GM21529 (cell line): ENCODE data around the gene CHCT1.
A peak's percentile ranks its signal among the peaks of the same experiment; 100 is the strongest.

Experiments
- ATAC-seq: cut with Tn5 transposase; IDR thresholded peaks from one replicate; pipeline ENCODE4 v1.9.1; 2021; ENCODE audit not compliant: unreplicated experiment

Gene CHCT1

DNA sequence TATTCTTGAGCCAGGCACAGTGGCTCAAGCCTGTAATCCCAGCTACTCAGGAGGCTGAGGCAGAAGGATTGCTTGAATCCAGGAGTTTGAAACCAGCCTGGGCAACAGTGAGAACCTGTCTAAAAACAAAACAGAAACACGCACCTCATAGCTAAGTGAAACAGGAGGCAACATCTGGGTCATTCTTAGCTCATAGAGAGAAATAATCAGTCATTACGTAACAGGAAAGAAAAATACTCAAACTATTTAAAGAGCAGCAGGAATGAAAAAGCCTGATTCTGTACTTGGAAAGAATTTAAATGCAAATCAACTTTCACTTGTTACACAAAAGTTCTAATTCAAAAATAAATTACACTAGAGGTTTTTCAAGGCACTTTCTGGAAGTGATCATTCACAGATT lies 17.2 kb downstream of the CHCT1 start:
- ATAC-seq: peak; percentile 60

DNA sequence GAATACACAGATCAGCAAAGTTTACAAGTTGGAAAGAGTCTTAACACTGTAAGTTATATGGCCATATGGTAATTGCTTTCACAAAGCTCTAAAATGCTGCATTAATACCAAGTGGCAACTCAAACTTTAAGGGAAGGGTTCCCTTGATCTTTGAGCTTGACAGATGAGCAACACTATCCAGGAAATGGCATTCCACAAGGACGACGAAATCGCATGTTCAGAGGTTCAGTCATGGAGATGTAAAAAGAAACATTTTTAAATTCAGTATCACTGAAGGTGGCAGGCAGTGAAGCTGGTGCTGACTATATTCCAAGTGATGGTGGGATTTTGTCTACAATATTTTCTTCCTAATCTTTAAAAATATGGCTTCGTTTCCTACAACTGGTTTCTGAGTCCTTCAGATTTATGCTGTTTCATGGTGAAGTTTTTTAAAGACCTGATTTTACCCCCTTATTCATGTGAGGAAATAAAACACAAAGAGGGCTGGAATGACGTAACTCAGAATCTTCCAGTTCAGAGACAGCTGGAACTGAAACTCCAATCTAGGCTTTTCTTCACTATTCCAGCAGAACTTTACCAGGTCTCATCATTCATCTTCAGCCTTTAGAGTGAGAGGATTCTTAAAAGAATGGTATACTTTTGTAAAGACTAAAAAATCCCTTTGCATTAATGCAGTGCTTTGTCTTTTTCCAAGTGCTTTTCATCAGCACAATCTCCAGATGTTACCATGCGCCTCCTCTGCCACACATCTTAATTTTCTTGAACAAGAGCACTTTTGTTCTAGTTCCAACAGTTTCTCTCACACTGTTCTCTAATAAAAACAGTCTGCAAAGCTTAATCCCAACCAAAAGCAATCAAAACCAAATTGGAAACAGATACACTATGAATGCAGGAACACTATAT lies 20.2 kb downstream of the CHCT1 start:
- ATAC-seq: no peak

DNA sequence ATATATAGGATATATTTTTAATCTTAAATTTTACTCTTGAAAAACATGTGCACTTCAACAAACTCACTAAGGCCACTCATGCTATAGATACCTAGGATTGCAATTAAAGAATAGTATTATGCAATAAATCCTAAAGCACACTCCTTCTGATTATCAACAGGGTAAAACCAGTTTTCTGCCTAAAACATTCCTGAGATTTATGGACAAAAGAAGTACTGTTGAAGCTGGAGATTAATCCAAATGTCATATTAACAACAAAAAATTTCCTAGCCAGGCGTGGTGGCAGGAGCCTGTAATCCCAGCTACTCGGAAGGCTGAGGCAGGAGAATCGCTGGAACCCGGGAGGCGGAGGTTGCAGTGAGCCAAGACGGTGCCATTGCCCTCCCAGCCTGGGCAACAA lies 21.4 kb downstream of the CHCT1 start:
- no peak for ATAC-seq

DNA sequence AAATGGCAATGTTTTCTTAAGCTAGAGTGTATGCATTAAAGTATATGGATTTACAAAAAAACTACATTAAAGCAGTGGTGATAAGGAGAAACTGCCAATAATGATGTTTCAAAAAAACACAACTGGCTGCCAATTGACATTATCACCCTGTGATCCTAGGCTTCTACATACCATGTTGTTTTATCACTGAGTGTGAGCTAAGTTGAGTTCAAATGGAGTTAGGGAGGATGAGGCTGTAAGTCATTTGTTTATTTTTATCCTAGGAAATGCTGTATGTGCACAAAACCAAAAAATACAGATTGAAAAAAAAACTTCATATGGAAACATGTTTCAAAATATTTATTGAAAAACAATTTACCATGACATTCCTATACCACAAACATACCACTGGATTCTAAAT lies 22.9 kb downstream of the CHCT1 start:
- ATAC-seq: no peak

DNA sequence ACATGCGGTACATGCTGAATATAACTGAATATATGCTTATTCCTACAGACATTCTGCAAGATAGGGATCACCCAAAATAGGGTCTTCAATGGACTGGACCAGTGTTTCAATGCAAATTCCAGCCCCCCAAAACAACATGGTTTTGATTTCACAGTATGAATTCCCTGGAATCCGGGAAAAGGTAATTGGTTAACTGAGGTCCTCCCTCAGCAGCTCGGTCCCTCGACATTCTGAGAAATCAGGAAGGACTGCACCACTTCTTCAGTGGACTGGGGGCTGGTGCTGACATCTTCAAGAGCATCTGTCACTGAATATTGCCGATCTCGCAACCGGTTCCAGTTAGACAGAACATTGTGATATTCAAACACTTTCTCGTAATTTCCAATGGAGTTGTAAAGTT lies 25.1 kb downstream of the CHCT1 start:
- no peak for ATAC-seq

DNA sequence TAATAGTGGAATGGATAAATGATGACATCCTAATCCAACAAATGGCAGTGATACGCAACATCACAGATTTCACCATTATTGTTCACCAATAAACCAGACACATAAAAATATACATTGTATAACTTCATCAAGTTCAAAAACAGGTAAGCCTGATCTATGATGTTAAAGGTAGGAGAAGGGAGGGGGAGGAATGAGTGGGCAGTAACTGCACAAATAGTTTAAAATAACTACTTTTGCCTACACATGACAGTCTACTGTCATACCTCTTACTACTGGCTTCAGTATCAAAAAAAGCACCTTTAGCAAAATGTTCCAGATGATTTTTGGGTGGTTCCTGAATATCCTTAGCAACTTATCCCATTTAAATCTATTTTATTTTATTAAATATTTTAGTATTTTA lies 28.8 kb downstream of the CHCT1 start:
- no peak for ATAC-seq

DNA sequence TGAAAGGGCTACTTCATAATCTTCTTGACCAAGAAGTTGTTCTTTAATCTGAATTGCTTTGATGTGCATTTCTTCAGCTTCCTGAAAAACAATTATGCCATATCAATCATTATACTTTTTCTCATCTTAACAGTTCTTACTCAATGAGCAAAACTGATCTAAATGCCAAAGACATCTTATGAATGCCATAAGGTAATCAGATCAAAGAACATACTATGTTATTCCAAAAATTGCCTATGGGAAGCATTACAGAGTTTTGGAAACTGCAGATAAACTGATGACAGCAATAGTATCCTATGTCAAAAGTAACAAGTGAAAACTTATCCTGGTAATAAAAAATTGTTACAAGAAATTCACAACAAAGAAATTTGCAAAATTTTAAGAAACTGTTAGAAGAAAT lies 29.7 kb downstream of the CHCT1 start:
- no peak for ATAC-seq

DNA sequence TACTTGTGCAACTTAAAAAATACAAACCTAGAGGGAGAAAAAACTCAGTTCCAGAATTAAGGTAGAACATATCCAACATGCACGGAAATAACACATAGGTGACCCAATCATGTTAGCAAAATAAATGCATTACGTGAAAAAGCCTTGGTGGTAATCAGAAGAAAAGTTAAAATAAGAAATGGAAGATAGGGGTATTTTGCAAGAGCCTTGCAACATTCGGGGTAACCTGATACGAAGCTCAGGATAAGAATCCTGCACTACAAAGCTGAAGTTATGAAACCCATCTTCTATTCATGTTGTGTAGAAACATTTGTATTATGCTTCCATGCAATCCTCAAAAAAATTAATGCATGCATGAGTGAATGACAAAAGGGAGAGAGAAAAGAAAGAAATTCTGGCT lies 33.1 kb downstream of the CHCT1 start:
- ATAC-seq: no peak

DNA sequence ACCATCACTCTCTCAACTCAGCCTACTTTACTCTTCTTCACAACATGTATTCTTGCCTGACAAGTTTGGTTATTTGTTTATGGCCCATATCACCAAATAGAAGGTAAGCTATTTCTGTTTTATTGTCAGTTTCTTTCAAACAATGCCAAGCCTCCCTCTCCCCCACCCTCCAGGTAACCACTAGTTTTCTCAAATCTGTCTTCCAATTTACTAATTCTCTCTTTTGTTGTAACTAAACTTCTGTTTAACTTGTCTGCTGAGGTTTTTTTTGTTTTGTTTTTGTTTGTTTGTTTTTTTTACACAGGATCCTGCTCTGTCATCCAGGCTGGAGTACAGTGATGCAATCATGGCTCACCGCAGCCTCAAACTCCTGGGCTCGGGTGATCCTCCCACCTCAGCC lies 34.9 kb downstream of the CHCT1 start:
- ATAC-seq: no peak

DNA sequence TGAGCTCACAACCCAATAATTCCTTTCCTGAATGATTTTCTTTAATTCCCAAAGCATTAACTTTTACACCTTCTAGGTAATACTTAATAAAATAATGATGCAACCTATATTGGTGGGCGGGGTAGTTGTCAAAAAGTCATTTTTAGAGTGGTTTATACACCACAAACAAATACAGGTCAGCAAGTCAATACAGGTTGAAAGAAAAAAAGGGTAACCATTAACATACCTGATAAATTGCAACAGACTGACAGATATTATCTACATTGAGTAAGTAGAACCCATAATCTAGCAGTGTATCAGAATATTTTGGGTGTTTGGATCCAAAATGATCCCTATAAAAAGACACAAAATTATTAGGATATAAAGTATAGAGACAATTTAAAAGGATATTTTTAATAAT lies 39.3 kb downstream of the CHCT1 start:
- ATAC-seq: no peak

DNA sequence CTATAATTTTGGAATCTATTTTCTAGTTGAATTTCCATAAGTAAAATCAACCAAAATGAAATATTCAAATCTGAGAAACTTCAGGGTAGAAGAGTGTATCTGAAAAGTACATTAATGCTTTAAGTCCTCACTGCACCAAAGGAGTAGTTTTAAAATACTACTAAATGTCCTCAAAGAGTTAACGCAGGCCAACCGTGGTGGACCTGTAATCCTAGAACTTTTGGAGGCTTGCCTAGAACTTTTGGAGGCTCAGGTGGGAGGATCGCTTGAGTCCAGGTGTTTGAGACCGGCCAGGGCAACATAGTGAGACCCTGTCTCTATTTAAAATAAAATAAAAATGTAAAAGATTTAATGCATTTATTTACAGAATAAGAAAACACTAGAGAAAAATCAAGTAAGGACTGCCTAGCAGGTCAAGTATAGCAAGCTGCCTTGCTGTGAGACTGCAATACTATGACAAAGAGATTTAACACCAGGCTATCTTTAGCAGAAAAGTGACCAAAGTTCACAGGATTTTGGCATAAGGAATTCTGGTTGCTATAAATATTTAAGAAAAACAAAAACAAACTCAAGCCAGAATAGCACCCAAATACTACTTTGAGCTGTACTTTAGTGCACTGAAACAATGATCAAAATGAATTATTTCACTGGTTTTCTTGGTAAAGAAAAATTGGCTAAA lies 41.0 kb downstream of the CHCT1 start:
- no peak for ATAC-seq

DNA sequence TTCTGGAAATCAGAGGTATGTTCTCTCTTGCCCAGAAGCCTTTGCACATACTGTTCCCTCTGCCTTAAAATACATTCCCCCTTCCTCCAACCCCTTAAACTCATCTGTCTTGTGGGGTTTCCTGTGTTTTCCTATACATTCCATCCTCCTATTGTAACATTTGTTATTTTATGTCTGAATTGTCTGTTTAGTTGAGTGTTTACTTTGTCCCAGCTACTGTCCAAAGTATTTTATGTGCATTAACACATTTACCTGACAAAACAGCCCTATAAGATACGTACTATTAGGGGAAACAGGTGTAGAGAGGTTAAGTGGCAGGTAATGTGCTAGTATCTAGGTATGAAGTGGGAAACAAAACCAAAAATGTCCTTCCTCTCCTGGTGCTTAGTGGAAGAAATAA lies 42.1 kb downstream of the CHCT1 start:
- no peak for ATAC-seq

DNA sequence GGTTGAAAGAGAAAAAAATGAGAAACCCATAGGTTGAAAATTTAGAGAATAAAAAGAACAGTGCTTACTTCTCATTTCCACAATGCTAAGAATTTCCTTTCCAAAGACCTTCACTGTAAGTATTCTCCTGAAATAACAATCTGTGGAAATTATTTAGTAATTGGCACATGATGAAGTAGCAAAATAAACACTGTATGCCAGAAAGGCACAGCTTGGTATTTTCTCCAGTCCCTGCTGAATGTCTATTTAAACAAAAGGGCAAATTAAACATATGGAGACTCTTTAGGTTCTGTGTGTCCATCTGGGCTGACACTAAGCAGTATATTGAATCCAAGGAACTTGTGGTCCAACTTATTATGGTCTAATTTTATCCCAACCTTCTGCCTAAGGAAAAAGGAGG lies 46.1 kb downstream of the CHCT1 start:
- ATAC-seq: no peak

DNA sequence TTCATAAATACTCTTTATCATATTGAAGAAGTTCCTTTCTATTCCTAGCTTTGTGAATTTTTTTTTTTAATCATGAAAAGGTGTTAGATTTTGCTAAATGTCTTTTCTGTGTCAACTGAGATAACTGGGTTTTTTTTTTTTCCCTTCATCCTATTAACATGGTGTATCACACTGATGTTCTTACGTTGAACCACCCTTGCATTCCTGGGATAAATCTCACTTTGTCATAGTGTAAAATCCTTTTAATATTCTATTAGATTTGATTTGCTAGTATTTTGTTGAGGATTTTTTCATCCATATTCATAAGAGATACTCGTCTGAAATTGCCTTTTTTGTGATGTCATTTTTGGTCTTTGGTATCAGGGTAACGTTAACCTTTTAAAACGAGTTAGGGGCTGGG lies 49.2 kb downstream of the CHCT1 start:
- ATAC-seq: no peak

DNA sequence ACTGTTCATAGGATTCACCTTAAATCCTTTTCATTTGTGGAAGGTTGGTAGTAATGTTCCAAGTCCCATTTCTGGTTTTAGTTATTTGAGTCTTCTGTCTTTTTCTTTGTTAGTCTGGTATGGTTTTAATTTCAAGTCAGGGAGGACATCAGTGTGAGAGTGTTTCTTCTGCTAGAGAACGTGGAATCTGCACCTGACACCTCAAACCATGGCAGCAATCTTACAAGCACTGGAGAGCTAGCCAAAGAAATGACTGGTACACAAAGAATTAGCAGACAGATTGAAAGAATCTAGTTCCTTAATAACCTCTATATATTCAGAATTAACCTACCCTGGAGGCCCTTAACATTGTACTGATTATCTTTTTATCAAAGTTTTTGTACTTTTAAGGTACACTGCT lies 50.2 kb downstream of the CHCT1 start:
- ATAC-seq: no peak

DNA sequence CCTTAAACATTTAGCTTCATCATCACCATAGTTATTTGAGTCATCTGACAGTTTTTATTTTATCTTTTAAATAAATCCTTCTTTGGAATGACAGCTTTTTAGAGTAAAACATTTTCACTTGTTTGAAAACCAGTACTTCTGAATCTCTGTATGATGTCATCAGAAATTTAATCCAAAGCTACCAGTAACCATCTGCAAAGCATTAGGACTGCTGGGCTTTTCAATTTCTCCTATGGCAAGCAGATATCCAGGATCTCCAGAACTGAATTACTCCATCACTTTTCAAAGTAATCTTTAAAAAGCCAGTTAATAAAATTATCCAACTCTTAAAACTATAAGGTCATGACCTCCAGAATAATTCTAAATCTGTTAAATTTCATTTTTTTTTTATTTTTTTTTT lies 51.5 kb downstream of the CHCT1 start:
- ATAC-seq: no peak
